ENCODE results near the gene TPRA1.

The TPRA1 gene

DNA sequence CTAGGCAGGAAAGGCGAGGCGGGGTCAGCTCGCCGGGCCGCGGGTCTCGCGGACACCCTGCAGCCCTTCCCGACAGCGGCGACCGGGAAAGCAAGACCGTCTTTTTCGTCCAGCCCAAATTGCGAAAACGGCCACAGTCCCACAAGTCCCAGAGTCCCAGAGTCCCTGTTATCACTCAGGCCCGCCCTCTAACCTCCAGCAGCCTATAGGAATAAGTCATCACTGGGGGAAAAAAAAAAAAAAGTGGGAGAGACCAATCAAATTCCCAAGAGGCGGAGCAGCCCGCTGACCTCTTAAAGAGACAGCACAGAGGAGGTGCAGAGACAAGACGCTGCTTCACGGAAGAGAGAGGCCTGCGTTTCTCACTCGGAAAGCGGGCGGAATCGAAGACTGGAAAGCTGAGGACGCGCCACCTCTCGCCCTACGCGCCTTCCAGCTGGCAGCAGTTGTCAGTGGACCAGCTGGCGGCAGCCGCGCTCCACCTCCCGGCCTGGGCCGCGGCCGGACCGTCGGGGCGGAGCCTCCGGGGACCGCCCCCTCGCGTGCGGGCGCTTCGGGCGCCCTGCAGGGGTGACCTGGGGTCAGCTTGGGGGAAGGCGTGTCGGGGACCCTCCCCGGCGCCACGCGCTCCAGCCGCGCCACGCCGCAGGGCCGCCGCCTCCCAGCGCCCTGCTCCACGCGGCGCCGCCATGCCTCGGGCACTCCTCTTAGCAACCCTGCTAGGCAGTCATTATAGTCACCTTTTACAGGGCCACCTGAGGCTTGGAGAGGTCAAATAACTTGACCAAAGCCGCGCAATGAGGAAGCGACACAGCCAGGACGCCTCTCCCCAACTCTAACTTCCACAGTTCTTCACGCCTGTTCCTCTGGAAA is at the start of gene TPRA1:
TSS of gene TPRA1 (minus strand) at position 141 of the 873 bp plus-strand sequence. CDS start 10,587 bp downstream, outside the sequence.
- intact Hi-C loops (cut with DNase I) = loop anchor here (10.0 kb wide), 1 partner anchor 464 kb away; the partner anchor contains the start of gene SEC61A1
- peak; percentile 80 to 98 (median 86) for DNase-seq

DNA sequence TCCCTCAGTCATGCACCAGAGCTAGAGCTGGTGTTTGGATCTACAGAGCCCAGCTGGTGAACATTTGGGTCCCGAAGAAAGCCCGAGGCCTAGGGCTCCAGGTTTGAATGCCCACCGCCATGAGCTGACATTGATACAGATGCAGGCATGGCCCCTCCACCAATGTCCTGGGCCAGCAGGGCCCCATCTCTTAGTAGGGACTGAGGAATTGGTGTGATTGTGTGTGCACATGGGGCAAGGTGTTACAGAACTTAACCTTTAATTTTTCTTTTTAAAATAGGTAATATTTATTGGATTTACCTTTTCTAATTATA is 49.5 kb upstream of the TPRA1 start:
- DNase-seq = peak in 2 of 10 donors; percentile 55 to 64
- intact Hi-C loops (cut with DNase I) = no loop called here

DNA sequence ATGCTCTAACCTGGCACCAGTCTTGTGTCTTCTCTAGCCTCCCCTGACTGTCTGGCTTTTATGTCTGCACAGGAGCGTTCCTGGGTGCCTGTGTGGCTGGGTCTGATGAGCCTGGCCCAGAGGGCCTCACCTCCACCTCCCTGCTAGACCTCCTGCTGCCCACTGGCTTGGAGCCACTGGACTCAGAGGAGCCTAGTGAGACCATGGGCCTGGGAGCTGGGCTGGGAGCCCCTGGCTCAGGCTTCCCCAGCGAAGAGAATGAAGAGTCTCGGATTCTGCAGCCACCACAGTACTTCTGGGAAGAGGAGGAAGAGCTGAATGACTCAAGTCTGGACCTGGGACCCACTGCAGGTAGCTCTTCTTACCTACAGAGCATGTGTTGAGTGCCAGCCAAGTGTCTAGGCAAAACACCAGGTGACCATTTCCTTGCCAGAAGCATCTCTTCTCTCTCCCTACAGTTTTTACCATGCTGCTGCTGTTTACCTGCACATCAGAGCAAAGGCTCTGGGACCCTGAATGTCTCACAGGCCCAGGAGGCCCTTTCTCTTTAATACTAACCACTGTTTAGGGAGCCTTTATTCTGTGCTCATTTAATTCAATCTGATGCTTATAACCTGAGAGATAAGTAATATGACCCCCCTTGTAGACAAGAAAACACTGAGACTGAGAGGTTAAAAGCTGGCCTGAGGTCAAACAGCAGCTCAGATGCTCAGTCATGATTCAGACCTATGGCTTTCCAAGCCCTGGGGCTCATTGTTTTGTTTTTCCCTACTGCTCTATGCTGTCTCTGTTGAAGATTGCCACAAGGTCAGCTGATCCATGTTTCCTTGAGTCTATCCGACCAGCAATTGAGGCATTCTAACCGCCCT is 48.9 kb upstream of the TPRA1 start:
- DNase-seq = peak in 3 of 10 donors; percentile 45 to 55 (median 45)
- intact Hi-C loops (cut with DNase I) = no loop called here

GRCh38 chr3:127637971-127638370 is 47.4 kb upstream of the TPRA1 start:
- intact Hi-C loops (cut with DNase I) = no loop called here
- peak in 1 of 10 donors; percentile 1 for DNase-seq

DNA sequence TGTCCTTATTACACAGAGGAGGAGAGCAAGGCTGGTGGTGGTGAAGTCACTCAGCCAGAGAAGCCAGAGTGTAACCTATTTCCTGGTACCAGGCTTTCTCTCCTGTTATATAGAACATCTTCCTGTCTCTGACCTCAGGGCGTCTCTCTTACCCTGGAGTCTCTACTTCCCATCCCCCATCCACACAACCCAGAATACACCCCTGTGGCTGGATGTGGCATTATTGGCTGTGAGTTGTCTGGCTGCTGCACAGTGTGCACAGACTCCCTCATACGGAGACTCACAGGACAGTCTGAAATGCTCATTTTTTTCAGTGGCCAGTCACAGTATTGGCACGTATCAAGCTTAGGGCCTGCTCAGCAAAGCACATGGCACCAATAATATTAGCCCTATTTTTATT is 47.0 kb upstream of the TPRA1 start:
- intact Hi-C loops (cut with DNase I) = no loop called here
- DNase-seq = peak in 2 of 10 donors; percentile 8 to 20

- DNase-seq = peak in 2 of 10 donors; percentile 29 to 46
- intact Hi-C loops (cut with DNase I) = no loop called here
These were observed 44.1 kb upstream of the TPRA1 start for GRCh38 chr3:127634653-127635052.

GRCh38 chr3:127632035-127632820 is 41.7 kb upstream of the TPRA1 start:
- intact Hi-C loops (cut with DNase I) = no loop called here
- peak in 3 of 10 donors; percentile 39 to 67 (median 40) for DNase-seq

DNA sequence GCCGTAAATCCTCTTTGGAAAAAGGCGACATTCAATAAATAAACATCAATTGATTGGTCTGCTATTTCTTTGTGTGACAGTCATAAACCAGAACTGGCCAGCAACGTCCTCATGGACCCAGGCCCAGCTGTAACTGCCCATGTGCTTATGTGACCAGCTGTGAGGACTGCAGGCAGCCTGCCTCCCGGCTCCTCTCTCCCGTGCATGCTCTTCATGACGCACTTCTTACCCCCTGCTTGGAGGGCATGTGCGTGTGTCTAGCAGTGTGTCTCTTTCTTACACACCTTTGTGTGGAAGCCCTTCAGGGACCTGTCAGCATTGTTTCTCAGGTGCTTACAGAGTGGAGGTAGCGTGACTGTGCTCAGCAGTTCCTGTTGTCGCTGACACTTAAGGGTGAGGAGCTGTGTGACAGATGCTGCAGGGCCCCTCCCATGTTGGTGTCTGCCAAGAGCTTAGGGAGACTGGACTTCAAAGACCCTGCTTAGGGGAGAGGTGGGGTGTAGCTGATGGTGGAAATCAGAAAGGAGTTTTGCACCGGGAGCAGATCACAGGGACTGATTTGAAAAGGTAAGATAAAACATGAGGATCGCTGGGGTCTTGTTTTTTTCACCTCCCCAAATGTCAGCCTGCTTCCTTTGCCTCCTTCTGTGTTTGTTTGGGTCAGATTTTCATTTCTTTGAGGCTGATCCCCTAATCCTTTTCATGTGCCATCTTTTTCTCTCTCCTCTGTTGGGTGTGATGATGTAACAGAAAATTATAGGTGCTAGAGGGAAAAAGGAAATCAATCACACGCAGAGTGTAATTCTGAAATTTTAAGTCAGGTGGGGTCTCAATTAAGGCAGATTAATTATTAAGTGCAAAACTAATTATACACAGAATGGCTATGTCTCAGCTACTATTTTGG is 40.5 kb upstream of the TPRA1 start:
- intact Hi-C loops (cut with DNase I) = no loop called here
- DNase-seq = peak in 2 of 10 donors; percentile 62 to 72

- intact Hi-C loops (cut with DNase I) = no loop called here
These were observed 39.2 kb upstream of the TPRA1 start for GRCh38 chr3:127629467-127630403.

GRCh38 chr3:127628788-127629466 is 38.4 kb upstream of the TPRA1 start, which contains the start of gene PODXL2:
Gene PODXL2 (plus strand): TSS chr3:127629185. CDS start chr3:127629220, 35 bp downstream.
- intact Hi-C loops (cut with DNase I) = no loop called here
- peak in 9 of 10 donors; percentile 25 to 95 (median 56) for DNase-seq

More at GRCh38 chr3:127629467-127630403, 39.2 kb upstream of the TPRA1 start:
- peak in 9 of 10 donors; percentile 19 to 92 (median 31) for DNase-seq

GRCh38 chr3:127628426-127628787 is 37.9 kb upstream of the TPRA1 start:
- no peak for DNase-seq
- intact Hi-C loops (cut with DNase I) = no loop called here

DNA sequence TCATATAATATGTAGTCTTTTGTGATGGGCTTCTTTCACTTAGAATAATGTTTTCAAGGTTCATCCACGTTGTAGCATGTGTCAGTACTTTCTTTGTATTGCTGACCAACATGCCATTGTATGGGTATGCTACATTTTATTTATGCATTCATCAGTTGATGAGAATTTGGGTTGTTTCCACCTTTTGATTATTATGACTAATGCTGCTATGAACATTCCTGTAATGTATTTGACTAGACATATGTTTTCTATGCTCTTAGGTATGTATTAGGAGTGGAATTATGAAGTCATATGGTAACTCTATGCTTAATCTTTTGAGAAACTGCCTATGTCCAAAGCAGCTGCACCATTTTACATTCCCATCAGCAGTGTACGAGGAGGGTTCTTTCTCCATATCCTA is 35.3 kb upstream of the TPRA1 start:
- intact Hi-C loops (cut with DNase I) = no loop called here
- DNase-seq = no peak

- peak in 1 of 10 donors; percentile 5 for DNase-seq
- intact Hi-C loops (cut with DNase I) = no loop called here
These were observed 33.5 kb upstream of the TPRA1 start for GRCh38 chr3:127624063-127624462.

DNA sequence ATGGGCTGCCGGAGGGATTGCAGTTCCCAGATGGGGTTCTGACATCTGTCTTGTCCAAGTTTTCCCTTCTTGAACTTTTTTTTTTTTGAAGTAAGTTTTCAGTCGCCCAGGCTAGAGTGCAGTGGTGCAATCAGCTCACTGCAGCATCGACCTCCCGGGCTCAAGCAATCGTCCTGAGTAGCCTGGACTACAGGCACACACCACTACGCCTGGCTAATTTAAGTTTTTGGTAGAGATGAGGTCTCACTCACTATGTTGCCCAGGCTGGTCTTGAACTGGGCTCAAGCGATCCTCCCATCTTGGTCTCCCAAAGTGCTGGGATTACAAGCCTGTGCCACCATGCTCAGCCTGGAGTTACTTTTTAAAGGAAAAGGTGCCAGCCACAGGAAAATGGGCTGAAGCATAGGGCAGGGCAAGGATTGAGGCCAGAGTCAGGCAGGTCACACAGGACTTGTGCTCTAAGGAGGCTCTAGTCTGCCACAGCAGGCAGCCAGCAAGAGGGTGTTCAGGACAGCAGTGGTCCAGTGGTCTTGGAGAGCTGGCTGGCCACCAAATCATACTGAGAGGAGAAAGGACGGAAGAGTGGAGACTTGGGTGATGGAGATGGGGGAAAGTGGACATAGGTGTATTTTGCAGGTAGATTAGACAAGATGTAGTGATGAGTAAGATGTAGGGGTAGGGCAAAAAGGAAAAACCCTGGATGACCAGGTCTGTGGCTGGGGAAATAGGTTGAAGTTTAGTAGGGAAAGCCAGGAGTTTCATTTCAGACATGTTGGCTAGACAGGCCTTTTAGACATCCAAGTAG is 32.4 kb upstream of the TPRA1 start:
- intact Hi-C loops (cut with DNase I) = no loop called here
- peak in 1 of 10 donors; percentile 45 for DNase-seq

DNA sequence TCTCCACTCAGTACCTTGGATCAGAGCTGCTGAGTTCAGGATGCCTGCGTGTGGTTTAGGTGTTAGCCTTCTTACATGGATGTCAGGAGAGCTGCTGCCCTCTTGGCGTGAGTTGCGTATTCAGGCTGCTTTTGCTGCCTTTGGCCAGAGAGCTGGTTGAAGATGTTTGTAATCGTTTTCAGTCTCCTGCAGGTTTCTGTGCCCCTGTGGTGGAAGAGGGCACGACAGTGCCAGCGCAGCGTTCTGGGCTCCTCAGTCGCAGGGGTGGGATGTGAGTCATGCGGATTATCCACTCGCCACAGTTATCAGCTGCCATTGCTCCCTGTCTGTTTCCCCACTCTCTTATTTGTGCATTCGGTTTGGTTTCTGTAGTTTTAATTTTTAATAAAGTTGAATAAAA is 31.5 kb upstream of the TPRA1 start:
- intact Hi-C loops (cut with DNase I) = no loop called here
- peak in 1 of 10 donors; percentile 28 for DNase-seq

DNA sequence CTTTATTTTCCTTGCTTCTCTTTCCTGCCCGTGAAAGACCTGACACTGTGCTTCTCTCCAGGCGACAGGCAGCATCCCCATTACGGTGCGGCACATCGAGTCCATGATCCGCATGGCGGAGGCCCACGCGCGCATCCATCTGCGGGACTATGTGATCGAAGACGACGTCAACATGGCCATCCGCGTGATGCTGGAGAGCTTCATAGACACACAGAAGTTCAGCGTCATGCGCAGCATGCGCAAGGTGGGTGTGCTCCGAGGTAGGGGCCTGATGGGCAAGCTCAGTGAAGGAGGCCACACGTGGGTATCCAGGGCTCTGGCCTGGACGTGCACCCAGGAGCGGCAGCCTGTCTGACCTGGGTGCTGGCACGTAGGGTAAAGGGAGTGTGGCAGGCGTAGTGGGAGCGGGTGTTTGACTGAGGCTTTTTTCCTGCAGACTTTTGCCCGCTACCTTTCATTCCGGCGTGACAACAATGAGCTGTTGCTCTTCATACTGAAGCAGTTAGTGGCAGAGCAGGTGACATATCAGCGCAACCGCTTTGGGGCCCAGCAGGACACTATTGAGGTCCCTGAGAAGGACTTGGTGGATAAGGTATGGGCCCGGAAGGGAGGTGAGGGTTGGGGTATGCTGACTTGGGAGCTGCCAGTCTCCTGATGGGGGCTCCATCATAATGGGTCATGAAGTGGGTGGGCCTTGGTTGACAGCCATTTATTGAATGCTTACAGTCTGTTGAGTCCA is 30.3 kb upstream of the TPRA1 start:
- DNase-seq = peak in 3 of 10 donors; percentile 64 to 70 (median 69)
- intact Hi-C loops (cut with DNase I) = no loop called here
